Mesendoderm (in vitro differentiated cells): Measurements from ENCODE around the gene MRPL58.

Experiments used
- DNase-seq: peaks from one replicate; pipeline ENCODE4 v3.0.0; 2013
- H2AK5ac ChIP-seq: 2 replicates; pipeline ENCODE4 v1.6.1; 2013; ENCODE audit warnings: low read length, inconsistent platforms
- H2BK120ac ChIP-seq: 2 replicates; pipeline ENCODE4 v1.6.1; 2013; ENCODE audit warnings: low read depth, mild to moderate bottlenecking, low read length, moderate library complexity, mixed read lengths
- H2BK15ac ChIP-seq: replicated peaks from 2 replicates; pipeline ENCODE4 v1.6.1; 2013; ENCODE audit warnings: low read depth, mild to moderate bottlenecking, moderate library complexity
- H2BK5ac ChIP-seq: 2 replicates; pipeline ENCODE4 v1.6.1; 2013; ENCODE audit warnings: low read length, inconsistent platforms
- H3K18ac ChIP-seq: 2 replicates; pipeline ENCODE4 v1.6.1; 2013; ENCODE audit warnings: mild to moderate bottlenecking, low read length, mixed read lengths
- H3K23ac ChIP-seq: one replicate; pipeline ENCODE4 v1.6.1; 2013; ENCODE audit warnings: low read length
- H3K27ac ChIP-seq: 2 replicates; pipeline ENCODE4 v1.5.1; 2013; ENCODE audit warnings: low read depth, mild to moderate bottlenecking, inconsistent platforms, low read length, moderate library complexity
- H3K27me3 ChIP-seq: 2 replicates; pipeline ENCODE4 v1.6.1; 2013; ENCODE audit warnings: low read length, control low read depth, mild to moderate bottlenecking, inconsistent platforms; ENCODE audit not compliant: insufficient read depth, poor library complexity
- H3K36me3 ChIP-seq: 2 replicates; pipeline ENCODE4 v1.6.1; 2013; ENCODE audit warnings: low read length, inconsistent platforms; ENCODE audit not compliant: control insufficient read depth, insufficient read depth
- H3K4ac ChIP-seq: one replicate; pipeline ENCODE4 v1.6.1; 2013; ENCODE audit warnings: low read depth, mild to moderate bottlenecking, low read length, moderate library complexity
- H3K4me1 ChIP-seq: 2 replicates; pipeline ENCODE4 v1.6.1; 2013; ENCODE audit warnings: low read depth, low read length, inconsistent platforms; ENCODE audit not compliant: control insufficient read depth
- H3K4me2 ChIP-seq: 2 replicates; pipeline ENCODE4 v1.6.1; 2013; ENCODE audit warnings: low read length
- H3K4me3 ChIP-seq: 2 replicates; pipeline ENCODE4 v1.5.1; 2013; ENCODE audit warnings: mild to moderate bottlenecking, low read length
- H3K56ac ChIP-seq: one replicate; pipeline ENCODE4 v1.6.1; 2013; ENCODE audit warnings: low read length
- H3K79me1 ChIP-seq: 2 replicates; pipeline ENCODE4 v1.6.1; 2013; ENCODE audit warnings: low read length, inconsistent platforms
- H3K79me2 ChIP-seq: 2 replicates; pipeline ENCODE4 v1.6.1; 2013; ENCODE audit warnings: mild to moderate bottlenecking, low read length; ENCODE audit not compliant: control insufficient read depth, insufficient read depth
- H3K9ac ChIP-seq: 2 replicates; pipeline ENCODE4 v1.6.1; 2013; ENCODE audit warnings: low read length, inconsistent platforms
- H4K5ac ChIP-seq: one replicate; pipeline ENCODE4 v1.6.1; 2013; ENCODE audit warnings: low read length
- H4K8ac ChIP-seq: one replicate; pipeline ENCODE4 v1.6.1; 2013; ENCODE audit warnings: low read depth, mild to moderate bottlenecking, control low read depth, low read length, moderate library complexity
- WGBS: extraction: QIAGEN DNeasy Blood & Tissue Kit; methylation state at CpG from one replicate; pipeline ENCODE4 v1.1.7; 2013; ENCODE audit warnings: low lambda C conversion rate, missing lambda C conversion rate; ENCODE audit not compliant: insufficient coverage; ENCODE audit errors: extremely low coverage; 5-methylcytosine and 5-hydroxymethylcytosine counted together

The MRPL58 gene

GRCh38 chr17:75030161-75030560 lies 17.7 kb downstream of the MRPL58 start:
- Histone ChIP-seq H3K23ac (no peak overlapping the region), H3K4ac (no peak overlapping the region), H2BK5ac (no peak overlapping the region), H3K9ac (no peak overlapping the region), H3K4me2 (no peak overlapping the region), H3K56ac (no peak overlapping the region), H3K4me1 (no peaks in the 10 kb centered on the region), H2BK15ac (no peak overlapping the region), H3K4me3 (no peak overlapping the region), H3K36me3 (no peaks in the 10 kb centered on the region), H3K27me3 (no peaks in the 10 kb centered on the region), H3K79me2 (no peaks in the 10 kb centered on the region), H3K79me1 (no peaks in the 10 kb centered on the region), H4K5ac (no peak overlapping the region), H3K27ac (no peak overlapping the region), H4K8ac (no peak overlapping the region), H3K18ac (no peak overlapping the region), H2BK120ac (no peak overlapping the region), H2AK5ac (no peak overlapping the region)
- WGBS: no CpG with 5 or more reads among the region's 8 CpGs
- DNase-seq: no peak

GRCh38 chr17:75031972-75032719 lies 19.7 kb downstream of the MRPL58 start:
- Histone ChIP-seq H4K5ac (no peak overlapping the region), H2BK15ac (no peak overlapping the region), H3K18ac (no peak overlapping the region), H3K4ac (no peak overlapping the region), H2BK120ac (no peak overlapping the region), H2BK5ac (no peak overlapping the region), H3K4me2 (no peak overlapping the region), H2AK5ac (no peak overlapping the region), H3K4me1 (no peaks in the 10 kb centered on the region), H3K79me1 (no peaks in the 10 kb centered on the region), H3K79me2 (no peaks in the 10 kb centered on the region), H3K27ac (no peak overlapping the region), H3K9ac (no peak overlapping the region), H3K56ac (no peak overlapping the region), H3K4me3 (no peak overlapping the region), H4K8ac (no peak overlapping the region), H3K27me3 (no peaks in the 10 kb centered on the region), H3K23ac (no peak overlapping the region), H3K36me3 (no peaks in the 10 kb centered on the region)
- peak; percentile 53 for DNase-seq
- no CpG with 5 or more reads among the region's 10 CpGs for WGBS

- Histone ChIP-seq H2BK5ac (no peak overlapping the region), H3K79me2 (no peaks in the 10 kb centered on the region), H3K18ac (no peak overlapping the region), H3K4me2 (no peak overlapping the region), H3K4ac (no peak overlapping the region), H3K27me3 (no peaks in the 10 kb centered on the region), H3K4me3 (no peak overlapping the region), H3K4me1 (no peaks in the 10 kb centered on the region), H2AK5ac (no peak overlapping the region), H3K36me3 (no peaks in the 10 kb centered on the region), H3K23ac (no peak overlapping the region), H4K5ac (no peak overlapping the region), H3K56ac (no peak overlapping the region), H2BK15ac (no peak overlapping the region), H3K9ac (no peak overlapping the region), H2BK120ac (no peak overlapping the region), H3K79me1 (no peaks in the 10 kb centered on the region), H4K8ac (no peak overlapping the region), H3K27ac (no peak overlapping the region)
- WGBS: no CpG with 5 or more reads among the region's 13 CpGs
- no peak for DNase-seq
These were observed 20.3 kb downstream of the MRPL58 start for GRCh38 chr17:75032720-75033280.

- peak overlapping the region; percentile 88 for H3K4me2 ChIP-seq
- no peak overlapping the region for H2AK5ac ChIP-seq
- H3K79me1 ChIP-seq: no peaks in the 10 kb centered on the region
- no peak overlapping the region for H3K23ac ChIP-seq
- WGBS: no CpG with 5 or more reads among the region's 36 CpGs
- H3K4me3 ChIP-seq: peak overlapping the region; percentile 60
- H4K5ac ChIP-seq: no peak overlapping the region
- H2BK15ac ChIP-seq: no peak overlapping the region
- H3K9ac ChIP-seq: peak overlapping the region; percentile 67
- H2BK120ac ChIP-seq: no peak overlapping the region
- no peaks in the 10 kb centered on the region for H3K79me2 ChIP-seq
- H4K8ac ChIP-seq: no peak overlapping the region
- no peak overlapping the region for H3K4ac ChIP-seq
- peak overlapping the region; percentile 15 for H3K18ac ChIP-seq
- peak; percentile 97 for DNase-seq
- H3K36me3 ChIP-seq: no peaks in the 10 kb centered on the region
- no peaks in the 10 kb centered on the region for H3K4me1 ChIP-seq
- no peak overlapping the region for H3K27ac ChIP-seq
- H3K27me3 ChIP-seq: no peaks in the 10 kb centered on the region
- no peak overlapping the region for H2BK5ac ChIP-seq
- H3K56ac ChIP-seq: peak overlapping the region; percentile 79
These were observed 21.1 kb downstream of the MRPL58 start for GRCh38 chr17:75033346-75034235.

GRCh38 chr17:75034236-75034908 lies 21.9 kb downstream of the MRPL58 start:
- no peaks in the 10 kb centered on the region for H3K79me1 ChIP-seq
- peak overlapping the region; percentile 50 for H3K23ac ChIP-seq

More at GRCh38 chr17:75034236-75034908, 21.9 kb downstream of the MRPL58 start:
- Histone ChIP-seq H3K27ac (peak overlapping the region; percentile 16), H3K4me1 (no peaks in the 10 kb centered on the region), H3K4me2 (peak overlapping the region; percentile 88), H2BK15ac (peak overlapping the region; percentile 0), H3K18ac (peak overlapping the region; percentile 15), H3K36me3 (peaks cover 2% of the 10 kb centered on the region), H3K79me2 (no peaks in the 10 kb centered on the region), H3K4me3 (peak overlapping the region; percentile 50), H3K27me3 (no peaks in the 10 kb centered on the region), H2BK5ac (peak overlapping the region; percentile 77), H4K5ac (no peak overlapping the region), H4K8ac (no peak overlapping the region), H3K56ac (peak overlapping the region; percentile 94), H2AK5ac (no peak overlapping the region), H3K4ac (peak overlapping the region; percentile 60), H2BK120ac (peak overlapping the region; percentile 0), H3K9ac (peak overlapping the region; percentile 84)
- DNase-seq: peak; percentile 95
- no CpG with 5 or more reads among the region's 43 CpGs for WGBS
